Measurements from ENCODE around the gene CLEC4G.

DNA sequence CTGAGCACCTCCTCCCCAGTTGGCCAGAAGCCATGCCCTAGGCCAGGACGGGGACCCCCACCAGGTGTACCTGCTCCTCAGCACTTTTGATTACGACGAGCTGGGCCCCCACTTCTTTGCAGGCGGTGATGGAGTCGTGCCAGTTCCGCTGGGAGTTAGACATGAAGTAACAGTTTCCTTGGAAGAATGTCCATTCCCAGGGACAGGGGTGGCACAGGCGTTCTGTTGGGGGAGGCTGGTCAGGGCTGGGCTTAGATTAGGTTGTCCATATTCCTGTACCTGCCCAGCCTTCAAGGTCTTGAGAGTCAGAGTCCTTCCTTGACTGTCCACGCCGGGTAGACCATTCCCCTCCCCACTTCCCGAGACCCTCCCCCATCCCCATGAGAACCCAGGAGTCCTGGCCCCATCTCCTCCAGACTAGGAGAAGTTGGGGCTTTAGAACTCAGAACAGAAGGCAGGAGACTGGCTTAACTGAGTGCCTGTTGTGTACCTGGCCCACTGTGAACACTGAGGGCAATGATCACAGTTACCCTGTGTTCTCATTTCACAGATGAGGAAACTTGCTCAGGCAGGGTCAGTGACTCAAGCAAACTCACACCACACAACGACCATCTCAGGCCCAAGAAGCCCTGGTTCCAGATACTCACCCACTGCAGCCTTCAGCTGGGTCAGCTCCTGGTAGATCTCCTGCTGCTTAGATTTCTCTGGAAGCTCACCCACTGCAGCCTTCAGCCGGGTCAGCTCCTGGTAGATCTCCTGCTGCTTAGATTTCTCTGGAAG lies 13.2 kb upstream of the CLEC4G start:
- TF ChIP-seq, protein P1, sequence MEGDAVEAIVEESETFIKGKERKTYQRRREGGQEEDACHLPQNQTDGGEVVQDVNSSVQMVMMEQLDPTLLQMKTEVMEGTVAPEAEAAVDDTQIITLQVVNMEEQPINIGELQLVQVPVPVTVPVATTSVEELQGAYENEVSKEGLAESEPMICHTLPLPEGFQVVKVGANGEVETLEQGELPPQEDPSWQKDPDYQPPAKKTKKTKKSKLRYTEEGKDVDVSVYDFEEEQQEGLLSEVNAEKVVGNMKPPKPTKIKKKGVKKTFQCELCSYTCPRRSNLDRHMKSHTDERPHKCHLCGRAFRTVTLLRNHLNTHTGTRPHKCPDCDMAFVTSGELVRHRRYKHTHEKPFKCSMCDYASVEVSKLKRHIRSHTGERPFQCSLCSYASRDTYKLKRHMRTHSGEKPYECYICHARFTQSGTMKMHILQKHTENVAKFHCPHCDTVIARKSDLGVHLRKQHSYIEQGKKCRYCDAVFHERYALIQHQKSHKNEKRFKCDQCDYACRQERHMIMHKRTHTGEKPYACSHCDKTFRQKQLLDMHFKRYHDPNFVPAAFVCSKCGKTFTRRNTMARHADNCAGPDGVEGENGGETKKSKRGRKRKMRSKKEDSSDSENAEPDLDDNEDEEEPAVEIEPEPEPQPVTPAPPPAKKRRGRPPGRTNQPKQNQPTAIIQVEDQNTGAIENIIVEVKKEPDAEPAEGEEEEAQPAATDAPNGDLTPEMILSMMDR (IDR thresholded peaks at IDR 0.05): no peak
- TF ChIP-seq POLR2A (IDR thresholded peaks at IDR 0.05) (no peak), EP300 (IDR thresholded peaks at IDR 0.05) (no peak)

All from tibial nerve (tissue), 4 donors.